BJ (cell line): ENCODE results near the gene GSK3B. TPM values are rescaled to one million over a fixed set of nuclear protein-coding genes. Genes with fewer than 3 reads are reported as not detected.

Source experiments
- CTCF ChIA-PET: fragments of 350-600 bp; formaldehyde crosslinking; extraction: SDS; loops from one replicate; lab custom pipeline; 2021; ENCODE audit warnings: antibody characterized with exemption, inconsistent platforms; lab: Yijun Ruan, JAX
- POLR2A ChIA-PET: fragments of 300-600 bp; sonication (Branson Sonifier 250); formaldehyde crosslinking; extraction: SDS; loops from one replicate; lab custom pipeline; 2021; ENCODE audit warnings: antibody characterized with exemption; lab: Charles Lee
- DNase-seq: peaks from one replicate; pipeline ENCODE4 v3.0.0-alpha.2; 2011; ENCODE audit warnings: low read depth
- H3K27me3 ChIP-seq: 2 replicates; pipeline ENCODE4 v1.6.0; 2011; ENCODE audit warnings: low read length; ENCODE audit not compliant: control insufficient read depth, insufficient read depth
- H3K36me3 ChIP-seq: 2 replicates; pipeline ENCODE4 v1.5.1; 2011; ENCODE audit warnings: low read length; ENCODE audit not compliant: control insufficient read depth, insufficient read depth
- H3K4me3 ChIP-seq: 2 replicates; pipeline ENCODE4 v1.5.1; 2011; ENCODE audit warnings: low read depth, mild to moderate bottlenecking, control low read depth, low read length
- polyA plus RNA-seq: library from polyadenylated mRNA; depleted of rRNA; stranded (reverse); fragments of >200 nt; gene quantifications from 2 replicates; pipeline ENCODE4 v1.2.3, GENCODE V29; 2011; rRNA removed
- small RNA-seq: library from RNA; depleted of rRNA; stranded (forward); fragments of <200 nt; gene quantifications from one replicate; pipeline ENCODE3, GENCODE V24; 2012; ENCODE audit warnings: low replicate concordance, low read depth; ENCODE audit not compliant: insufficient read length
- TF ChIP-seq, protein P1 (sequence below): IDR thresholded peaks from 2 replicates; pipeline ENCODE4 v1.5.1; 2011; ENCODE audit warnings: low read depth, mild to moderate bottlenecking, control low read depth, inconsistent platforms, low read length, moderate library complexity; ENCODE audit not compliant: insufficient read depth

The GSK3B gene
- polyA plus RNA-seq, 1 experiment = 25.4 TPM

DNA sequence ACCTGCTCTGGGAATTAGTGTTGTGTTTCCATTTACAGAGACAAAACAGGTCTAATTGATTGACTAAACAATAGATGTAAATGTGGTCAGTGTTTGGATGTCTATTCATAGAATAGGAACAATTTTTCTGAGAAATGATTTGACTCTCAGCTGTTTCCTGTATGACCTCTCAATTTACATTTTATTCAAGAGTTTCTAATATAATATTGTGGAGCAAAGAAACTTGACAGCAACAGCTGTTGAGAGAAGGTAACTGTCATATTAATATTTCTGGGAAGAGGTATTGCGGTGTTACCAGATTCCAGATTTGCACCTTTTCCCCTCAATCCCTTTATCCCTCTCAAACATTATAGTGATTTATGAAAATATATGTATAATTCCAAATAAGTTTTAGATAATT, 316.1 kb downstream of the GSK3B start:
- ChIA-PET POLR2A (no interaction called here), CTCF (no interaction called here)
- DNase-seq = no peak
- TF ChIP-seq, protein P1, sequence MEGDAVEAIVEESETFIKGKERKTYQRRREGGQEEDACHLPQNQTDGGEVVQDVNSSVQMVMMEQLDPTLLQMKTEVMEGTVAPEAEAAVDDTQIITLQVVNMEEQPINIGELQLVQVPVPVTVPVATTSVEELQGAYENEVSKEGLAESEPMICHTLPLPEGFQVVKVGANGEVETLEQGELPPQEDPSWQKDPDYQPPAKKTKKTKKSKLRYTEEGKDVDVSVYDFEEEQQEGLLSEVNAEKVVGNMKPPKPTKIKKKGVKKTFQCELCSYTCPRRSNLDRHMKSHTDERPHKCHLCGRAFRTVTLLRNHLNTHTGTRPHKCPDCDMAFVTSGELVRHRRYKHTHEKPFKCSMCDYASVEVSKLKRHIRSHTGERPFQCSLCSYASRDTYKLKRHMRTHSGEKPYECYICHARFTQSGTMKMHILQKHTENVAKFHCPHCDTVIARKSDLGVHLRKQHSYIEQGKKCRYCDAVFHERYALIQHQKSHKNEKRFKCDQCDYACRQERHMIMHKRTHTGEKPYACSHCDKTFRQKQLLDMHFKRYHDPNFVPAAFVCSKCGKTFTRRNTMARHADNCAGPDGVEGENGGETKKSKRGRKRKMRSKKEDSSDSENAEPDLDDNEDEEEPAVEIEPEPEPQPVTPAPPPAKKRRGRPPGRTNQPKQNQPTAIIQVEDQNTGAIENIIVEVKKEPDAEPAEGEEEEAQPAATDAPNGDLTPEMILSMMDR = no peak
- no peaks in the 10 kb centered on the region for H3K36me3 ChIP-seq
- no peak overlapping the region for H3K4me3 ChIP-seq
- H3K27me3 ChIP-seq = peaks cover 2% of the 10 kb centered on the region

DNA sequence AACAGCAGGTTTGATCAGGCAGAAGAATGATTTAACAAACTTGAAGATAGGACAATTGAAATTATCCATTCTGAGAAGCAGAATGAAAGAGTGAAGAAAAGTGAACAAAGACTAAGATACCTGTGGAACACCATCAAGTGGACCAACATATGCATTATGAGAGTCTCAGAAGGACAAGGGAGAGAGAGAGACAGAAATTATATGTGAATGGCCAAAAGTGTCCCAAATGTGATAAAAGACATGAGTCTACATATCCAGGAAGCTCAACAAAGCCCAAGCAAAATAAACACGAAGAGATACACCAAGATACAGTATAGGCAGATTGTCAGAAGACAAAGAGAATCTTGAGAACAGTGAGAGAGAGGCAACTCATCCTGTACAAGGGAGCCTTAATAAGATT, 317.9 kb downstream of the GSK3B start:
- no peak for DNase-seq
- H3K36me3 ChIP-seq = no peaks in the 10 kb centered on the region
- ChIA-PET POLR2A (no interaction called here), CTCF (no interaction called here)
- no peak overlapping the region for H3K4me3 ChIP-seq
- H3K27me3 ChIP-seq = peaks cover 2% of the 10 kb centered on the region
- TF ChIP-seq, protein P1 = no peak

DNA sequence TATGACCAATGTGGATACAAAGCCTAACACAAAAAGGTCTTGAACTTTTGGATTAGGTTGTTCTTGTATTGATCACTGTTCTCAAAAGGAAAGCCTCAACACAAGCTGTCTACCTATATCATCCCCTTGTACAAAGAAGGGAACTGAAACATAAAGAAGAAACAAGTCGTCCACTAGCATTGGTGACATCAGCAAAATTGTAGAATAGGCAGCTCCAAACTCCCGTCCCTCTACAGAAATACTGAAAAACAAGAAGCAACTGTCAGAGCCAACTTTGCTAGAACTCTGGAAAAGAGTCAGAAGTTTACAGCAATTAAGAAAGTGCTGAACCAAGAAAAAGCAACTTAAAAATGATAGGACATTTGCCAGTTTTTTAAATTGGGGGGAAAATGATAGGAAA, 319.8 kb downstream of the GSK3B start:
- DNase-seq = no peak
- TF ChIP-seq, protein P1 = no peak
- Histone ChIP-seq H3K4me3 (no peak overlapping the region), H3K27me3 (peaks cover 2% of the 10 kb centered on the region), H3K36me3 (no peaks in the 10 kb centered on the region)
- POLR2A ChIA-PET = no interaction called here
- CTCF ChIA-PET = interaction anchor here (0.9 kb wide), 1 partner anchor 9 kb away, joined by 3 read pairs; no protein-coding TSS in a partner anchor

Small RNA genes within 50 kb of the gene (small RNA-seq; reads per million reads assigned to genes)
- not detected for gene RN7SL397P
- not detected for gene RN7SL762P

Other genes starting within 250 kb of the GSK3B start
- gene GPR156, start 190.8 kb upstream of the GSK3B start, polyA plus RNA-seq = 0.28 and 0.44 TPM in 2 replicates